Measurements from ENCODE around the gene MTHFD1L. TPM values are rescaled to one million over a fixed set of nuclear protein-coding genes. Genes with fewer than 3 reads are reported as not detected.
"Not testable (repeated sequence)": the region's sequence is repeated elsewhere in the genome, so short reads cannot be mapped to it uniquely, and the experiment has no call there.

MTHFD1L gene
- total RNA-seq, 1 donor from 2014 or later: 107 TPM

GRCh38 chr6:151110576-151110905 is 245.0 kb downstream of the MTHFD1L start:
- Mint-ChIP-seq H3K9me3 (ENCODE audit: unreplicated experiment) (no peaks in the 10 kb centered on the region), H3K27me3 (ENCODE audit: low read depth, unreplicated experiment) (peaks cover 6% of the 10 kb centered on the region), H3K36me3 (ENCODE audit: low read depth, unreplicated experiment) (no peaks in the 10 kb centered on the region), H3K27ac (ENCODE audit: unreplicated experiment) (no peak overlapping the region), H3K4me1 (ENCODE audit: low read depth, unreplicated experiment) (peaks cover 1% of the 10 kb centered on the region), H3K4me3 (ENCODE audit: unreplicated experiment) (no peak overlapping the region)
- Histone ChIP-seq H4K20me1 (ENCODE audit: insufficient read depth, low read length) (no peaks in the 10 kb centered on the region), H3K9me3 (ENCODE audit: insufficient read depth, low read depth, low read length) (no peaks in the 10 kb centered on the region), H3K9ac (ENCODE audit: low read length) (no peak overlapping the region), H3K4me2 (ENCODE audit: low read length) (no peak overlapping the region), H3K36me3 (ENCODE audit: insufficient read depth, low read length) (no peaks in the 10 kb centered on the region), H3K4me1 (ENCODE audit: insufficient read depth, low read length) (peaks cover 3% of the 10 kb centered on the region), H2AFZ (ENCODE audit: low read depth, low read length) (no peak overlapping the region), H3K4me3 (ENCODE audit: insufficient read depth, low read depth, low read length) (no peak overlapping the region), H3K79me2 (ENCODE audit: insufficient read depth, low read length) (no peaks in the 10 kb centered on the region), H3K27ac (ENCODE audit: low read depth, low read length) (no peak overlapping the region), H3K27me3 (ENCODE audit: insufficient read depth, low read length) (no peaks in the 10 kb centered on the region)
- FAIRE-seq: no peak
- no peak for DNase-seq (ENCODE audit: low read depth)
- no peak for TF ChIP-seq CTCF (IDR thresholded peaks at IDR 0.05; ENCODE audit: insufficient read depth, low read depth, low read length)
- TF ChIP-seq EZH2 (IDR thresholded peaks at IDR 0.05; ENCODE audit: insufficient read depth, low read length): no peak

- H3K79me2 ChIP-seq (ENCODE audit: insufficient read depth, low read length): no peaks in the 10 kb centered on the region
- peaks cover 1% of the 10 kb centered on the region for H3K4me1 Mint-ChIP-seq (ENCODE audit: low read depth, unreplicated experiment)
- no peaks in the 10 kb centered on the region for H3K9me3 Mint-ChIP-seq (ENCODE audit: unreplicated experiment)
- H3K27ac ChIP-seq (ENCODE audit: low read depth, low read length): no peak overlapping the region
- no peak overlapping the region for H3K4me3 Mint-ChIP-seq (ENCODE audit: unreplicated experiment)
- H3K36me3 ChIP-seq (ENCODE audit: insufficient read depth, low read length): no peaks in the 10 kb centered on the region
- peaks cover 6% of the 10 kb centered on the region for H3K27me3 Mint-ChIP-seq (ENCODE audit: low read depth, unreplicated experiment)
- no peak overlapping the region for H2AFZ ChIP-seq (ENCODE audit: low read depth, low read length)
- H3K4me2 ChIP-seq (ENCODE audit: low read length): no peak overlapping the region
- TF ChIP-seq CTCF (IDR thresholded peaks at IDR 0.05; ENCODE audit: insufficient read depth, low read depth, low read length) (no peak), EZH2 (IDR thresholded peaks at IDR 0.05; ENCODE audit: insufficient read depth, low read length) (no peak)
- peaks cover 3% of the 10 kb centered on the region for H3K4me1 ChIP-seq (ENCODE audit: insufficient read depth, low read length)
- no peak for DNase-seq (ENCODE audit: low read depth)
- FAIRE-seq: no peak
- no peak overlapping the region for H3K9ac ChIP-seq (ENCODE audit: low read length)
- H3K36me3 Mint-ChIP-seq (ENCODE audit: low read depth, unreplicated experiment): no peaks in the 10 kb centered on the region
- H4K20me1 ChIP-seq (ENCODE audit: insufficient read depth, low read length): no peaks in the 10 kb centered on the region
- no peaks in the 10 kb centered on the region for H3K9me3 ChIP-seq (ENCODE audit: insufficient read depth, low read depth, low read length)
- H3K4me3 ChIP-seq (ENCODE audit: insufficient read depth, low read depth, low read length): no peak overlapping the region
- no peaks in the 10 kb centered on the region for H3K27me3 ChIP-seq (ENCODE audit: insufficient read depth, low read length)
- H3K27ac Mint-ChIP-seq (ENCODE audit: unreplicated experiment): no peak overlapping the region
Measured at GRCh38 chr6:151111670-151112069, 246.2 kb downstream of the MTHFD1L start.

- Mint-ChIP-seq H3K4me1 (ENCODE audit: low read depth, unreplicated experiment) (peaks cover 1% of the 10 kb centered on the region), H3K9me3 (ENCODE audit: unreplicated experiment) (no peaks in the 10 kb centered on the region), H3K4me3 (ENCODE audit: unreplicated experiment) (no peak overlapping the region), H3K27ac (ENCODE audit: unreplicated experiment) (no peak overlapping the region), H3K27me3 (ENCODE audit: low read depth, unreplicated experiment) (peaks cover 6% of the 10 kb centered on the region), H3K36me3 (ENCODE audit: low read depth, unreplicated experiment) (no peaks in the 10 kb centered on the region)
- Histone ChIP-seq H3K27ac (ENCODE audit: low read depth, low read length) (no peak overlapping the region), H3K4me2 (ENCODE audit: low read length) (no peak overlapping the region), H2AFZ (ENCODE audit: low read depth, low read length) (no peak overlapping the region), H3K9ac (ENCODE audit: low read length) (no peak overlapping the region), H3K4me1 (ENCODE audit: insufficient read depth, low read length) (peaks cover 3% of the 10 kb centered on the region), H3K4me3 (ENCODE audit: insufficient read depth, low read depth, low read length) (no peak overlapping the region), H3K9me3 (ENCODE audit: insufficient read depth, low read depth, low read length) (no peaks in the 10 kb centered on the region), H3K27me3 (ENCODE audit: insufficient read depth, low read length) (no peaks in the 10 kb centered on the region), H3K36me3 (ENCODE audit: insufficient read depth, low read length) (no peaks in the 10 kb centered on the region), H4K20me1 (ENCODE audit: insufficient read depth, low read length) (no peaks in the 10 kb centered on the region), H3K79me2 (ENCODE audit: insufficient read depth, low read length) (no peaks in the 10 kb centered on the region)
- DNase-seq (ENCODE audit: low read depth) (no peak), FAIRE-seq (no peak)
- TF ChIP-seq EZH2 (IDR thresholded peaks at IDR 0.05; ENCODE audit: insufficient read depth, low read length) (no peak), CTCF (IDR thresholded peaks at IDR 0.05; ENCODE audit: insufficient read depth, low read depth, low read length) (no peak)
Measured at GRCh38 chr6:151112130-151112529, 246.6 kb downstream of the MTHFD1L start.

GRCh38 chr6:151112884-151113283 is 247.4 kb downstream of the MTHFD1L start:
- not testable (repeated sequence) for H2AFZ ChIP-seq (ENCODE audit: low read depth, low read length); H3K9ac ChIP-seq (ENCODE audit: low read length); H4K20me1 ChIP-seq (ENCODE audit: insufficient read depth, low read length); H3K4me2 ChIP-seq (ENCODE audit: low read length); H3K27ac ChIP-seq (ENCODE audit: low read depth, low read length); H3K4me1 Mint-ChIP-seq (ENCODE audit: low read depth, unreplicated experiment); H3K79me2 ChIP-seq (ENCODE audit: insufficient read depth, low read length); H3K27ac Mint-ChIP-seq (ENCODE audit: unreplicated experiment); H3K4me3 Mint-ChIP-seq (ENCODE audit: unreplicated experiment); H3K27me3 Mint-ChIP-seq (ENCODE audit: low read depth, unreplicated experiment); H3K9me3 ChIP-seq (ENCODE audit: insufficient read depth, low read depth, low read length); FAIRE-seq; H3K36me3 Mint-ChIP-seq (ENCODE audit: low read depth, unreplicated experiment); H3K27me3 ChIP-seq (ENCODE audit: insufficient read depth, low read length); H3K36me3 ChIP-seq (ENCODE audit: insufficient read depth, low read length); H3K4me3 ChIP-seq (ENCODE audit: insufficient read depth, low read depth, low read length); DNase-seq (ENCODE audit: low read depth); H3K9me3 Mint-ChIP-seq (ENCODE audit: unreplicated experiment); H3K4me1 ChIP-seq (ENCODE audit: insufficient read depth, low read length)

Data from astrocyte (in vitro differentiated cells and primary cell).